ENCODE data around the gene FAM32A. TPM values are rescaled to one million over a fixed set of nuclear protein-coding genes. Genes with fewer than 3 reads are reported as not detected.

FAM32A gene
- total RNA-seq, 1 experiment from 2014 or later = 113 TPM

DNA sequence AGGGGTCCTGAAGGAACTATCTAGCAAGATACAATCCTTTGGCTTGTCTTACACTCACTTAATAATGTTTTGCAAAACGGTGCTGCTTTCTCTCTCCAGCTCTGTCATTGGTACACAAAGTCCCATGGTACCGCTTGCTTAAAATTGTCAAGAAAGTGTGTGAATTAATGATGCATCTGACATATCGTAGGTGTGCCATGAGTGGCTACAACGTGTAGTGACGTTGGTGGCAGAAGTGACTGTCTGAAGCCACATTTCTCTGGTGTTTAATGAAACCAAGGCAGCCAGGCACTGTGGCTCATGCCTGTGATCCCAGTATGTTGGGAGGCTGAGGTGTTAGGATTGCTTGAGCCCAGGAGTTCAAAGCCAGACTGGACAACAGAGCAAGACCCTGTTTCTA is 39.1 kb upstream of the FAM32A start:
- Mint-ChIP-seq H3K4me1 (ENCODE audit: low read depth, unreplicated experiment) (peaks cover 14% of the 10 kb centered on the region), H3K36me3 (ENCODE audit: insufficient read depth, unreplicated experiment) (no peaks in the 10 kb centered on the region), H3K4me3 (ENCODE audit: unreplicated experiment) (no peak overlapping the region), H3K9me3 (ENCODE audit: unreplicated experiment) (no peaks in the 10 kb centered on the region), H3K27me3 (ENCODE audit: insufficient read depth, unreplicated experiment) (no peaks in the 10 kb centered on the region), H3K27ac (ENCODE audit: unreplicated experiment) (no peak overlapping the region)
- intact Hi-C loops (cut with micrococcal nuclease; ENCODE audit: unreplicated experiment) = no loop called here
- TF ChIP-seq CTCF (IDR thresholded peaks at IDR 0.05; ENCODE audit: insufficient read depth in 1 of 2, low read depth in 1 of 2, low read length in 1 of 2, severe bottlenecking in 1 of 2, unreplicated experiment in 1 of 2) = no peak
- Histone ChIP-seq H3K36me3 (ENCODE audit: control insufficient read depth, insufficient read depth, low read length) (no peaks in the 10 kb centered on the region), H3K9me3 (no peaks in the 10 kb centered on the region), H3K4me1 (peaks cover 5% of the 10 kb centered on the region; the same call in 1 of the 2 replicates), H3K4me3 (ENCODE audit: low read depth, low read length) (no peak overlapping the region), H3K27me3 (replicated peaks; ENCODE audit: control insufficient read depth, insufficient read depth, low read length) (no peaks in the 10 kb centered on the region)
- POLR2A ChIA-PET = interaction anchor here (1.3 kb wide), 1 partner anchor 39 kb away, joined by 4 read pairs; the partner anchor contains the start of gene FAM32A
- BruUV-seq (replicated peaks) = no TSS peak
- CTCF ChIA-PET = no interaction called here
- no peak for DNase-seq

DNA sequence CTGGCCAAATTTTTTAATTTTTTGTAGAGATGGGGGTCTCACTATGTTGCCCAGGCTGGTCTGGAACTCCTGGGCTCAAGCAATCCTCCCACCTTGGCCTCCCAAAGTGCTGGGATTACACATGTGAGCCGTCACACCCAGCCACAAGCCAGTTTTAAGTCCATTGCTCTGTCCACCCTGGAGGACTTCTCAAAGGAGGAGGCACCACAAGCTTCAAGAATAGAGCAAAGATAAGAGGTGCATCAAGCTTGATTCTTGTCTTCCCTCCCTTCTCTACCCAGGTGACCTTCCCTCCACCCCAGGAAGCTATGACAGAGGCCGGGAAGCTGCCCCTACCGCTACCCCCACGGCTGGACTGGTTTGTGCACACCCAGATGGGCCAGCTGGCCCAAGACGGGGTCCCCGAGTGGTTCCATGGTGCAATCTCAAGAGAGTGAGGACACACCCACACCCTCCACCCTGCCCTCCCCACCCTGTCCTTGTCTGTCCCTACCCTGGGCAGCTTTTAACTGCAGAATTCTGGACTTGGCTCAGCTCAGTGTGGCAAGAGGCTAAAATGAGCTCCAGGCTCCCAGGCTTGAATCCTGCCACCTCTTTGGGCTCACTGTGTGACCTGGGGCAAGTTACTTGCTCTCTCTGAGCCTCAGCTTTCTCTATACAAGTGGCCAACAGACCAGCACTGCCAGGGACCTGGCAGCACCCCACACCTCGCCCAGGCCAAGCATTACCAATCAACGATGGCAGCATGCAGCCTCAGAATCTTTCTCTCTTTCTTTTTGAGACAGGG is 36.6 kb upstream of the FAM32A start:
- ChIA-PET POLR2A (no interaction called here), CTCF (no interaction called here)
- Histone ChIP-seq H3K36me3 (ENCODE audit: control insufficient read depth, insufficient read depth, low read length) (no peaks in the 10 kb centered on the region), H3K4me3 (ENCODE audit: low read depth, low read length) (no peak overlapping the region), H3K27me3 (replicated peaks; ENCODE audit: control insufficient read depth, insufficient read depth, low read length) (no peaks in the 10 kb centered on the region), H3K4me1 (peaks cover 5% of the 10 kb centered on the region; the same call in 1 of the 2 replicates), H3K9me3 (no peaks in the 10 kb centered on the region)
- peaks cover 6% of the 10 kb centered on the region for H3K4me1 Mint-ChIP-seq (ENCODE audit: low read depth, unreplicated experiment)
- H3K9me3 Mint-ChIP-seq (ENCODE audit: unreplicated experiment) = no peaks in the 10 kb centered on the region
- intact Hi-C loops (cut with micrococcal nuclease; ENCODE audit: unreplicated experiment) = no loop called here
- no peaks in the 10 kb centered on the region for H3K27me3 Mint-ChIP-seq (ENCODE audit: insufficient read depth, unreplicated experiment)
- no peak overlapping the region for H3K4me3 Mint-ChIP-seq (ENCODE audit: unreplicated experiment)
- BruUV-seq (replicated peaks) = no TSS peak
- DNase-seq = no peak
- no peak for TF ChIP-seq CTCF (IDR thresholded peaks at IDR 0.05; ENCODE audit: insufficient read depth in 1 of 2, low read depth in 1 of 2, low read length in 1 of 2, severe bottlenecking in 1 of 2, unreplicated experiment in 1 of 2)
- no peak overlapping the region for H3K27ac Mint-ChIP-seq (ENCODE audit: unreplicated experiment)
- H3K36me3 Mint-ChIP-seq (ENCODE audit: insufficient read depth, unreplicated experiment) = no peaks in the 10 kb centered on the region

GRCh38 chr19:16153582-16154336 is 31.5 kb upstream of the FAM32A start:
- no peaks in the 10 kb centered on the region for H3K4me1 Mint-ChIP-seq (ENCODE audit: low read depth, unreplicated experiment)
- no peaks in the 10 kb centered on the region for H3K4me1 ChIP-seq
- H3K4me3 ChIP-seq (ENCODE audit: low read depth, low read length) = no peak overlapping the region
- BruUV-seq (replicated peaks) = no TSS peak
- H3K27ac Mint-ChIP-seq (ENCODE audit: unreplicated experiment) = no peak overlapping the region
- CTCF ChIA-PET = no interaction called here
- no peaks in the 10 kb centered on the region for H3K36me3 ChIP-seq (ENCODE audit: control insufficient read depth, insufficient read depth, low read length)
- POLR2A ChIA-PET = no interaction called here
- no peaks in the 10 kb centered on the region for H3K9me3 ChIP-seq
- DNase-seq = no peak
- no peaks in the 10 kb centered on the region for H3K9me3 Mint-ChIP-seq (ENCODE audit: unreplicated experiment)
- no peak for TF ChIP-seq CTCF (IDR thresholded peaks at IDR 0.05; ENCODE audit: insufficient read depth in 1 of 2, low read depth in 1 of 2, low read length in 1 of 2, severe bottlenecking in 1 of 2, unreplicated experiment in 1 of 2)
- intact Hi-C loops (cut with micrococcal nuclease; ENCODE audit: unreplicated experiment) = no loop called here
- H3K27me3 Mint-ChIP-seq (ENCODE audit: insufficient read depth, unreplicated experiment) = no peaks in the 10 kb centered on the region
- no peaks in the 10 kb centered on the region for H3K36me3 Mint-ChIP-seq (ENCODE audit: insufficient read depth, unreplicated experiment)
- H3K27me3 ChIP-seq (replicated peaks; ENCODE audit: control insufficient read depth, insufficient read depth, low read length) = no peaks in the 10 kb centered on the region
- no peak overlapping the region for H3K4me3 Mint-ChIP-seq (ENCODE audit: unreplicated experiment)

All from Caco-2 (cell line).